SU-DHL-6 (cell line): ENCODE measurements around the gene DDIT4.
A peak's percentile ranks its signal among the peaks of the same experiment; 100 is the strongest.

Source experiments
- H2AFZ ChIP-seq: fragments of 200-600 bp; sonication (generic); 2 replicates; pipeline ENCODE4 v1.6.1; 2014; ENCODE audit warnings: low read depth, mild to moderate bottlenecking, moderate library complexity, mixed read lengths, antibody characterized with exemption, low read length; ENCODE audit not compliant: severe bottlenecking
- H3F3A ChIP-seq: fragments of 200-600 bp; shearing (Covaris generic); 2 replicates; pipeline ENCODE4 v1.6.0; 2016; ENCODE audit warnings: antibody characterized with exemption, mild to moderate bottlenecking; ENCODE audit not compliant: insufficient read depth
- H3K27ac ChIP-seq: fragments of 200-600 bp; sonication (generic); 2 replicates; pipeline ENCODE4 v1.5.1; 2016; ENCODE audit warnings: low read depth, mild to moderate bottlenecking, low read length, moderate library complexity, mixed read lengths
- H3K27me3 ChIP-seq: fragments of 200-600 bp; sonication (generic), shearing (Covaris generic); 2 replicates; pipeline ENCODE4 v1.6.0; 2014; ENCODE audit warnings: mild to moderate bottlenecking, low read length
- H3K36me3 ChIP-seq: fragments of 200-600 bp; sonication (generic); 2 replicates; pipeline ENCODE4 v1.6.1; 2014; ENCODE audit warnings: mild to moderate bottlenecking, low read length, mixed read lengths
- H3K4me2 ChIP-seq: fragments of 300-600, 200-600 bp; shearing (Covaris generic), sonication (generic); 2 replicates; pipeline ENCODE4 v1.6.0; 2014; ENCODE audit warnings: low read length, low read depth, mild to moderate bottlenecking; ENCODE audit not compliant: poor library complexity, severe bottlenecking
- H3K4me3 ChIP-seq: fragments of 200-600 bp; sonication (generic); 2 replicates; pipeline ENCODE4 v1.5.1; 2014; ENCODE audit warnings: antibody characterized with exemption, low read length, mild to moderate bottlenecking, mixed read lengths; ENCODE audit not compliant: insufficient read depth, poor library complexity, severe bottlenecking
- H3K79me2 ChIP-seq: fragments of 200-600 bp; sonication (generic); 2 replicates; pipeline ENCODE4 v1.6.1; 2014; ENCODE audit warnings: mild to moderate bottlenecking, low read length, moderate library complexity; ENCODE audit not compliant: insufficient read depth
- H3K9ac ChIP-seq: fragments of 200-600 bp; sonication (generic); 2 replicates; pipeline ENCODE4 v1.7.0; 2014; ENCODE audit warnings: mild to moderate bottlenecking, low read length
- H3K9me2 ChIP-seq: fragments of 200-600 bp; sonication (generic); replicated peaks from 2 replicates; pipeline ENCODE4 v1.6.1; 2014; ENCODE audit warnings: low read length; ENCODE audit not compliant: insufficient read depth
- H3K9me3 ChIP-seq: fragments of 200-600 bp; sonication (generic); 2 replicates; pipeline ENCODE4 v1.6.1; 2014; ENCODE audit warnings: low read length, mixed read lengths; ENCODE audit not compliant: insufficient read depth
- H4K20me1 ChIP-seq: fragments of 200-600 bp; sonication (generic); 2 replicates; pipeline ENCODE4 v1.6.1; 2014; ENCODE audit warnings: low read depth, mild to moderate bottlenecking, antibody characterized with exemption, low read length, moderate library complexity, mixed read lengths
- EZH2phosphoT487 ChIP-seq: fragments of 200-600 bp; sonication (generic), shearing (Covaris generic); conservative IDR thresholded peaks from 2 replicates; pipeline ENCODE4 v1.6.1; 2018; ENCODE audit warnings: mild to moderate bottlenecking, antibody characterized with exemption, low read length, moderate library complexity, mixed read lengths
- TF ChIP-seq, protein P1 (sequence below): fragments of 200-600 bp; sonication (generic); IDR thresholded peaks from one replicate; pipeline ENCODE4 v1.5.1; 2017; ENCODE audit warnings: antibody characterized with exemption, mild to moderate bottlenecking, low read length, moderate library complexity; ENCODE audit not compliant: insufficient read depth, poor library complexity, severe bottlenecking

The DDIT4 gene

GRCh38 chr10:72253578-72253977, 20.1 kb upstream of the DDIT4 start:
- H3K27me3 ChIP-seq = no peaks in the 10 kb centered on the region
- peaks cover 13% of the 10 kb centered on the region for H3F3A ChIP-seq
- no peak overlapping the region for H3K9ac ChIP-seq
- H3K4me2 ChIP-seq = no peak overlapping the region
- H3K4me3 ChIP-seq = no peak overlapping the region
- H3K36me3 ChIP-seq = no peaks in the 10 kb centered on the region
- H3K79me2 ChIP-seq = no peaks in the 10 kb centered on the region
- H3K9me3 ChIP-seq = no peaks in the 10 kb centered on the region
- H4K20me1 ChIP-seq = no peaks in the 10 kb centered on the region
- H2AFZ ChIP-seq = no peak overlapping the region
- H3K9me2 ChIP-seq = no peaks in the 10 kb centered on the region
- no peak for TF ChIP-seq EZH2phosphoT487
- TF ChIP-seq, protein P1, sequence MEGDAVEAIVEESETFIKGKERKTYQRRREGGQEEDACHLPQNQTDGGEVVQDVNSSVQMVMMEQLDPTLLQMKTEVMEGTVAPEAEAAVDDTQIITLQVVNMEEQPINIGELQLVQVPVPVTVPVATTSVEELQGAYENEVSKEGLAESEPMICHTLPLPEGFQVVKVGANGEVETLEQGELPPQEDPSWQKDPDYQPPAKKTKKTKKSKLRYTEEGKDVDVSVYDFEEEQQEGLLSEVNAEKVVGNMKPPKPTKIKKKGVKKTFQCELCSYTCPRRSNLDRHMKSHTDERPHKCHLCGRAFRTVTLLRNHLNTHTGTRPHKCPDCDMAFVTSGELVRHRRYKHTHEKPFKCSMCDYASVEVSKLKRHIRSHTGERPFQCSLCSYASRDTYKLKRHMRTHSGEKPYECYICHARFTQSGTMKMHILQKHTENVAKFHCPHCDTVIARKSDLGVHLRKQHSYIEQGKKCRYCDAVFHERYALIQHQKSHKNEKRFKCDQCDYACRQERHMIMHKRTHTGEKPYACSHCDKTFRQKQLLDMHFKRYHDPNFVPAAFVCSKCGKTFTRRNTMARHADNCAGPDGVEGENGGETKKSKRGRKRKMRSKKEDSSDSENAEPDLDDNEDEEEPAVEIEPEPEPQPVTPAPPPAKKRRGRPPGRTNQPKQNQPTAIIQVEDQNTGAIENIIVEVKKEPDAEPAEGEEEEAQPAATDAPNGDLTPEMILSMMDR = no peak
- no peak overlapping the region for H3K27ac ChIP-seq

DNA sequence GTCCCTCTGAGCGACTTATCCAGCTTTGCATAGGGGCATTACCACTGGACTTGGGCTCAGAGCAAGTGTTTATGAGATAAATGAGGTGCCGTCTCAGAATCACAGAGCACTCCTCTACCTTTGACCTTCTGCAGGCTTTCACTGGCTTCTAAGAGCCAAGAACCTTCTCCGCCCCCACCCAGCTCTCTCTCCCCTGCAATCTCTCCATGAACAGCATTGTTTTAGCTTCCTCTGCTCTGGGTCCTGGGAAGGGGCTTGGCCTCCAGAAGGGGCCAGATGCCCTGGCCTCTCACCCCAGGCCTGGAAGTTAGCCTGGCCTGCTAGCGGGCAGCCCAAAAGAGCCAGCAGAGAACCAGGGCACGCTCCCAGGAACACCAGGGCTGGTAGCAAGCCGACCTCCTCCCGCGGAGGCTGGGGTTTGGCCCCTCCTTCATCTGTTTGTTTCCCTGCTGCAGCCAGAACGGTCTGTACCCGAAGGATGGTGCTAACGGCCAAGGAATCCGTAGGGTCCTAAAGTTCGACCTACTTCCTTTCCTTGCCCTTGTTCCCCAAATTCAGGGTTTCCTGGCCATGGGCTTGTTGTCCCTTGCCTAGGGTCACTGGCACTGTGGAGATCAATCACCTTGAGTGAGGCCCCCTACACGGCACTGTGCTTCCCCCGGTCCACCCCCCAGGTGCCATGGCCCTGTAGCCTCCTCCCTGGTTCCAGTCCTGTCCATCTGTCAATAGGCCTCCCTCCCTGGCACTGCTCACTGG, 18.7 kb upstream of the DDIT4 start:
- Histone ChIP-seq H3K9me3 (no peaks in the 10 kb centered on the region), H3K4me2 (peak overlapping the region; percentile 38), H2AFZ (peak overlapping the region; percentile 89), H3K27me3 (no peaks in the 10 kb centered on the region), H4K20me1 (no peaks in the 10 kb centered on the region), H3K27ac (peak overlapping the region; percentile 41), H3K79me2 (no peaks in the 10 kb centered on the region), H3K9ac (peak overlapping the region; percentile 41; the same call in 1 of the 2 replicates), H3K4me3 (no peak overlapping the region), H3K36me3 (no peaks in the 10 kb centered on the region), H3K9me2 (no peaks in the 10 kb centered on the region), H3F3A (0 out of 2 replicates have a peak, but pooled peaks cover 5% of the 10 kb centered on the region)
- TF ChIP-seq EZH2phosphoT487 = no peak
- TF ChIP-seq, protein P1 = no peak

GRCh38 chr10:72255977-72256729, 17.6 kb upstream of the DDIT4 start:
- H4K20me1 ChIP-seq = no peaks in the 10 kb centered on the region
- H3K9ac ChIP-seq = no peak overlapping the region
- no peaks in the 10 kb centered on the region for H3K36me3 ChIP-seq
- H3K4me2 ChIP-seq = no peak overlapping the region
- no peaks in the 10 kb centered on the region for H3K27me3 ChIP-seq
- H3K4me3 ChIP-seq = no peak overlapping the region
- no peak for TF ChIP-seq EZH2phosphoT487
- TF ChIP-seq, protein P1 = no peak
- no peaks in the 10 kb centered on the region for H3K79me2 ChIP-seq
- H3K9me2 ChIP-seq = no peaks in the 10 kb centered on the region
- no peaks in the 10 kb centered on the region for H3K9me3 ChIP-seq
- H3K27ac ChIP-seq = no peak overlapping the region
- H3F3A ChIP-seq = peaks cover 9% of the 10 kb centered on the region; the same call in 1 of the 2 replicates
- no peak overlapping the region for H2AFZ ChIP-seq
